ENCODE data around the gene ABI2. TPM values are rescaled to one million over a fixed set of nuclear protein-coding genes. Genes with fewer than 3 reads are reported as not detected.

The ABI2 gene
- total and polyA plus RNA-seq, 2 of the 4 experiments (the other 2 are of a cell fraction): 35.7 to 54.0 TPM

DNA sequence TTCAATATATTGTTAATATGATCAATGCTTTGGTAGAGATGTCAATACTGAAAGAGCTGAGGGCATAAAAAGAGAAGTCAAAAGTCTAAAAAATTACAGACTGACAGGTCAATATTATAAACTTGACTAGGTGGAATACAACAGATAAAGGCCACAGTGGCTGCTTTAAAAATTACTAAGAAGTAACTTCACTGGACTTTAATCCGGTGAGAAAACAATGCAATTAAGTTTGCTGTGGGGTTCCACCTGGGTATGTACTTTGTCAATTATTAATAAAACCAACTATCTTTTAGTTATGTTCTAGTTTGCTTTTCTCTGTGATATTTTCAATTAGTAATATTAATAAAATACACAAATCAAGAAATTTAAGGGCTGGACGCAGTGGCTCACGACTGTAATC is 162.2 kb downstream of the ABI2 start:
- Histone ChIP-seq H4K5ac (ENCODE audit: low read depth, low read length) (no peak overlapping the region), H3K36me3 (ENCODE audit: control insufficient read depth, insufficient read depth, low read length) (peaks cover 10% of the 10 kb centered on the region), H3K27me3 (ENCODE audit: control insufficient read depth, insufficient read depth, low read length) (no peaks in the 10 kb centered on the region), H2AK5ac (ENCODE audit: low read depth, low read length) (no peak overlapping the region), H3K18ac (ENCODE audit: low read depth, low read length) (no peak overlapping the region), H3K4me3 (ENCODE audit: insufficient read depth, low read depth, low read length) (no peak overlapping the region), H2AFZ (replicated peaks; ENCODE audit: low read length, poor library complexity) (no peak overlapping the region), H2BK20ac (ENCODE audit: low read depth, low read length) (no peak overlapping the region), H3K27ac (ENCODE audit: insufficient read depth, low read length) (no peak overlapping the region), H2BK5ac (ENCODE audit: low read depth, low read length, poor library complexity, severe bottlenecking) (no peak overlapping the region), H2AK9ac (replicated peaks; ENCODE audit: low read depth, low read length, poor library complexity) (no peak overlapping the region), H2BK15ac (ENCODE audit: low read depth, low read length) (no peak overlapping the region), H3K9ac (ENCODE audit: low read depth, low read length) (no peak overlapping the region), H3K9me3 (ENCODE audit: control insufficient read depth, insufficient read depth, low read length) (no peaks in the 10 kb centered on the region), H3K56ac (ENCODE audit: extremely low read depth, insufficient read depth, low read length) (no peak overlapping the region), H4K91ac (ENCODE audit: insufficient read depth, low read depth, low read length) (no peak overlapping the region), H4K20me1 (ENCODE audit: insufficient read depth, low read length) (peaks cover 7% of the 10 kb centered on the region; the same call in 1 of the 2 replicates), H3K23ac (ENCODE audit: low read depth, low read length) (no peak overlapping the region), H3K4ac (ENCODE audit: low read depth, low read length) (no peak overlapping the region), H3K14ac (replicated peaks; ENCODE audit: low read depth, low read length) (no peak overlapping the region), H2BK120ac (ENCODE audit: low read depth, low read length) (no peak overlapping the region), H3K4me2 (ENCODE audit: low read depth, low read length) (no peak overlapping the region), H3K79me1 (ENCODE audit: low read depth in 1 of 2, low read length in 2 of 2) (peaks cover 18 to 31% of the 10 kb centered on the region in 2 experiments), H3K4me1 (ENCODE audit: control insufficient read depth, insufficient read depth, low read length) (peaks cover 2% of the 10 kb centered on the region), H4K8ac (ENCODE audit: low read depth in 2 of 2, low read length in 2 of 2) (no peak overlapping the region), H3K9me1 (ENCODE audit: insufficient read depth, low read length) (peaks cover 5% of the 10 kb centered on the region; the same call in 1 of the 2 replicates)
- POLR2A ChIA-PET (ENCODE audit: unreplicated experiment): no interaction called here
- ATAC-seq (ENCODE audit: low read depth) (no peak), DNase-seq (no peak)
- no peak for TF ChIP-seq FOS (IDR thresholded peaks at IDR 0.05; ENCODE audit: low read depth, low read length)
- TF ChIP-seq CHD1 (IDR thresholded peaks at IDR 0.05; ENCODE audit: low read depth, low read length): no peak
- no peak for TF ChIP-seq RFX5 (IDR thresholded peaks at IDR 0.05; ENCODE audit: low read depth, low read length)
- TF ChIP-seq, protein P1, sequence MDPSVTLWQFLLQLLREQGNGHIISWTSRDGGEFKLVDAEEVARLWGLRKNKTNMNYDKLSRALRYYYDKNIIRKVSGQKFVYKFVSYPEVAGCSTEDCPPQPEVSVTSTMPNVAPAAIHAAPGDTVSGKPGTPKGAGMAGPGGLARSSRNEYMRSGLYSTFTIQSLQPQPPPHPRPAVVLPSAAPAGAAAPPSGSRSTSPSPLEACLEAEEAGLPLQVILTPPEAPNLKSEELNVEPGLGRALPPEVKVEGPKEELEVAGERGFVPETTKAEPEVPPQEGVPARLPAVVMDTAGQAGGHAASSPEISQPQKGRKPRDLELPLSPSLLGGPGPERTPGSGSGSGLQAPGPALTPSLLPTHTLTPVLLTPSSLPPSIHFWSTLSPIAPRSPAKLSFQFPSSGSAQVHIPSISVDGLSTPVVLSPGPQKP (IDR thresholded peaks at IDR 0.05; ENCODE audit: borderline replicate concordance, low read depth, low read length): no peak
- TF ChIP-seq MXI1 (IDR thresholded peaks at IDR 0.05; ENCODE audit: borderline replicate concordance, low read depth, low read length): no peak
- no peak for TF ChIP-seq NFE2L2 (IDR thresholded peaks at IDR 0.05; ENCODE audit: low read depth, low read length)
- TF ChIP-seq RAD21 (IDR thresholded peaks at IDR 0.05; ENCODE audit: low read length): no peak
- TF ChIP-seq MAFK (IDR thresholded peaks at IDR 0.05; ENCODE audit: low read depth, low read length): no peak
- TF ChIP-seq SMC3 (IDR thresholded peaks at IDR 0.05; ENCODE audit: low read depth, low read length): no peak
- no peak for TF ChIP-seq CEBPB (IDR thresholded peaks at IDR 0.05; ENCODE audit: low read depth, low read length)
- TF ChIP-seq RCOR1 (IDR thresholded peaks at IDR 0.05; ENCODE audit: insufficient replicate concordance, low read length): no peak
- TF ChIP-seq MAZ (IDR thresholded peaks at IDR 0.05; ENCODE audit: borderline replicate concordance, low read depth, low read length): no peak
- TF ChIP-seq, protein P2, sequence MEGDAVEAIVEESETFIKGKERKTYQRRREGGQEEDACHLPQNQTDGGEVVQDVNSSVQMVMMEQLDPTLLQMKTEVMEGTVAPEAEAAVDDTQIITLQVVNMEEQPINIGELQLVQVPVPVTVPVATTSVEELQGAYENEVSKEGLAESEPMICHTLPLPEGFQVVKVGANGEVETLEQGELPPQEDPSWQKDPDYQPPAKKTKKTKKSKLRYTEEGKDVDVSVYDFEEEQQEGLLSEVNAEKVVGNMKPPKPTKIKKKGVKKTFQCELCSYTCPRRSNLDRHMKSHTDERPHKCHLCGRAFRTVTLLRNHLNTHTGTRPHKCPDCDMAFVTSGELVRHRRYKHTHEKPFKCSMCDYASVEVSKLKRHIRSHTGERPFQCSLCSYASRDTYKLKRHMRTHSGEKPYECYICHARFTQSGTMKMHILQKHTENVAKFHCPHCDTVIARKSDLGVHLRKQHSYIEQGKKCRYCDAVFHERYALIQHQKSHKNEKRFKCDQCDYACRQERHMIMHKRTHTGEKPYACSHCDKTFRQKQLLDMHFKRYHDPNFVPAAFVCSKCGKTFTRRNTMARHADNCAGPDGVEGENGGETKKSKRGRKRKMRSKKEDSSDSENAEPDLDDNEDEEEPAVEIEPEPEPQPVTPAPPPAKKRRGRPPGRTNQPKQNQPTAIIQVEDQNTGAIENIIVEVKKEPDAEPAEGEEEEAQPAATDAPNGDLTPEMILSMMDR (conservative IDR thresholded peaks at IDR 0.05; ENCODE audit: low read depth, low read length): no peak
- no peak for TF ChIP-seq BHLHE40 (IDR thresholded peaks at IDR 0.05; ENCODE audit: low read depth, low read length)
- TF ChIP-seq, protein P3, sequence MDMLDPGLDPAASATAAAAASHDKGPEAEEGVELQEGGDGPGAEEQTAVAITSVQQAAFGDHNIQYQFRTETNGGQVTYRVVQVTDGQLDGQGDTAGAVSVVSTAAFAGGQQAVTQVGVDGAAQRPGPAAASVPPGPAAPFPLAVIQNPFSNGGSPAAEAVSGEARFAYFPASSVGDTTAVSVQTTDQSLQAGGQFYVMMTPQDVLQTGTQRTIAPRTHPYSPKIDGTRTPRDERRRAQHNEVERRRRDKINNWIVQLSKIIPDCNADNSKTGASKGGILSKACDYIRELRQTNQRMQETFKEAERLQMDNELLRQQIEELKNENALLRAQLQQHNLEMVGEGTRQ (IDR thresholded peaks at IDR 0.05; ENCODE audit: low read depth, low read length): no peak
- no peak for TF ChIP-seq POLR2A (IDR thresholded peaks at IDR 0.05; ENCODE audit: low read depth, low read length)
- in situ Hi-C loops (cut with MboI; ENCODE audit: low sequenced_read_pairs) (loop anchor here (5.0 kb wide), 1 partner anchor 322 kb away; no protein-coding TSS in a partner anchor), intact Hi-C loops (cut with micrococcal nuclease) (no loop called here), dilution Hi-C loops (cut with HindIII; ENCODE audit: low sequenced_read_pairs, unreplicated experiment) (no loop called here)
- CTCF ChIA-PET: no interaction called here
- BruUV-seq (replicated peaks): no TSS peak
- no CpG with 5 or more reads among the region's 3 CpGs for WGBS, 2 experiments (ENCODE audit: extremely low coverage in 2 of 2, insufficient read length in 1 of 2)
